Heart left ventricle (tissue), 13 donors: ENCODE data around the gene MRPL48.

ENCODE experiments used
- CTCF ChIP-seq, 12 donors: fragments of 200-600 bp; sonication (generic) in 4 of 12; IDR thresholded peaks; one replicate each; pipeline versions ENCODE4 v1.5.0 to v1.8.0; 2018 to 2022; ENCODE audit warnings: antibody characterized with exemption in 12 of 12, mild to moderate bottlenecking in 5 of 12
- POLR2A ChIP-seq, 2 donors: fragments of 450-650 bp; IDR thresholded peaks; one replicate each; pipeline ENCODE4 v1.6.1; 2017; ENCODE audit warnings: antibody characterized with exemption in 2 of 2, mild to moderate bottlenecking in 2 of 2, moderate library complexity in 2 of 2
- donor health status: ischemic (EF 13 %, LVEDD 7.1; RV severe dilation, severe dysfunction).
- donor health status: DM: no; HTN: yes; CAD: no.
- donor health status: DM: no; HTN: no; CAD: no.
- donor health status: ischemic (EF 25% LVEDD 6.9; RV normal size, moderate dysfunction).
- donor health status: ischemic (EF 25% LVEDD 5.7; RV mildly dilated, moderate dysfunction).
- donor health status: ischemic (EF 35%, LVEDD 5.7; RV mildly dilated, moderate dysfunction).
- donor health status: nonischemic (EF 11% LVEDD 7.7; RV severe dilation, severe dysfunction).
- donor health status: DM: yes; HTN: yes; CAD: no.
- donor health status: PGD.
- donor health status: ischemic (EF 29% LVEDD 5.4; RV normal size, mild dysfunction).
- donor health status: nonischemic (EF 23%, LVEDD 6.1; RV moderate dilation, normal function).

- TF ChIP-seq CTCF (IDR thresholded peaks at IDR 0.05) (no peak), POLR2A (IDR thresholded peaks at IDR 0.05) (no peak)
Measured at GRCh38 chr11:73888244-73888643, 100.6 kb downstream of the MRPL48 start.
